Smooth muscle cell (in vitro differentiated cells): Measurements from ENCODE around the gene RELN. TPM values are rescaled to one million over a fixed set of nuclear protein-coding genes. Genes with fewer than 3 reads are reported as not detected.

Source experiments
- DNase-seq: peaks from one replicate; lab custom pipeline; 2025; ENCODE audit not compliant: unreplicated experiment; lab: John Stamatoyannopoulos, UW
- H2AFZ ChIP-seq: fragments of 200-600 bp; sonication (generic); 2 replicates; pipeline ENCODE4 v1.6.0; 2016; ENCODE audit warnings: antibody characterized with exemption, low read depth, mild to moderate bottlenecking
- H3F3A ChIP-seq: fragments of 200-600 bp; sonication (generic); 2 replicates; pipeline ENCODE4 v1.6.0; 2017; ENCODE audit warnings: antibody characterized with exemption, low read depth
- H3K27ac ChIP-seq: fragments of 200-600 bp; sonication (generic); 2 replicates; pipeline ENCODE4 v1.5.1; 2016; ENCODE audit warnings: low read depth, mild to moderate bottlenecking
- H3K27me3 ChIP-seq: fragments of 200-600 bp; sonication (generic); 2 replicates; pipeline ENCODE4 v1.6.1; 2016; ENCODE audit warnings: low read depth, mild to moderate bottlenecking
- H3K36me3 ChIP-seq: fragments of 200-600 bp; sonication (generic); 2 replicates; pipeline ENCODE4 v1.5.1; 2016; ENCODE audit warnings: low read depth
- H3K4me1 ChIP-seq: fragments of 200-600 bp; sonication (generic); 2 replicates; pipeline ENCODE4 v1.5.1; 2016; ENCODE audit warnings: low read depth
- H3K4me2 ChIP-seq: fragments of 200-600 bp; sonication (generic); 2 replicates; pipeline ENCODE4 v1.6.0; 2016; ENCODE audit warnings: mild to moderate bottlenecking
- H3K4me3 ChIP-seq: fragments of 200-600 bp; sonication (generic); 2 replicates; pipeline ENCODE4 v1.5.1; 2016; ENCODE audit warnings: mild to moderate bottlenecking
- H3K79me2 ChIP-seq: fragments of 200-600 bp; sonication (generic); 2 replicates; pipeline ENCODE4 v1.6.0; 2016; ENCODE audit warnings: low read depth, mild to moderate bottlenecking
- H3K9ac ChIP-seq: fragments of 200-600 bp; sonication (generic); 2 replicates; pipeline ENCODE4 v1.6.0; 2016; ENCODE audit warnings: low read depth
- H3K9me3 ChIP-seq: fragments of 200-600 bp; sonication (generic); replicated peaks from 2 replicates; pipeline ENCODE4 v1.5.1; 2016; ENCODE audit warnings: low read depth
- H4K20me1 ChIP-seq: fragments of 200-600 bp; sonication (generic); 2 replicates; pipeline ENCODE4 v1.6.0; 2016; ENCODE audit warnings: low read depth
- CTCF ChIP-seq: fragments of 200-600 bp; sonication (generic); IDR thresholded peaks from 2 replicates; pipeline ENCODE4 v1.5.1; 2017; ENCODE audit warnings: borderline replicate concordance, mild to moderate bottlenecking, antibody characterized with exemption; ENCODE audit not compliant: insufficient read depth, poor library complexity, severe bottlenecking
- WGBS: methylation state at CpG from one replicate; pipeline ENCODE4 v1.1.7; 2016; ENCODE audit warnings: low lambda C conversion rate; 5-methylcytosine and 5-hydroxymethylcytosine counted together
- polyA plus RNA-seq: library from polyadenylated mRNA; unstranded; fragments of >200 nt; fragmentation: Nextera tagmentation; extraction: Ambion mirVana; gene quantifications from 2 replicates; pipeline ENCODE4 v1.2.1, GENCODE V29; 2016
- total RNA-seq: library from RNA; depleted of rRNA; stranded (reverse); fragments of >200 nt; gene quantifications from 2 replicates; pipeline ENCODE4 v1.2.3, GENCODE V29; 2014

RELN gene
- total and polyA plus RNA-seq, 2 experiments from 2014 or later: 0.90 TPM; not detected in 1

GRCh38 chr7:103985565-103986126, 3.8 kb downstream of the RELN start:
- TF ChIP-seq CTCF: no peak
- WGBS: 84% methylated on average over 6 of the region's 6 CpGs
- no peaks in the 10 kb centered on the region for H4K20me1 ChIP-seq

GRCh38 chr7:103984050-103984449, 5.4 kb downstream of the RELN start:
- Histone ChIP-seq H4K20me1 (no peaks in the 10 kb centered on the region), H3K9me3 (no peaks in the 10 kb centered on the region), H3K4me1 (no peaks in the 10 kb centered on the region), H3K79me2 (no peaks in the 10 kb centered on the region), H3K36me3 (no peaks in the 10 kb centered on the region), H3K9ac (no peak overlapping the region), H3K27ac (no peak overlapping the region), H3K4me2 (no peak overlapping the region), H3K27me3 (peaks cover 89% of the 10 kb centered on the region), H3K4me3 (no peak overlapping the region), H3F3A (no peaks in the 10 kb centered on the region), H2AFZ (no peak overlapping the region)
- no peak for TF ChIP-seq CTCF
- no peak for DNase-seq
- 90% methylated on average over 1 of the region's 1 CpG for WGBS

More at GRCh38 chr7:103985565-103986126, 3.8 kb downstream of the RELN start:
- Histone ChIP-seq H3K79me2 (no peaks in the 10 kb centered on the region), H2AFZ (no peak overlapping the region), H3K36me3 (no peaks in the 10 kb centered on the region), H3K27me3 (peaks cover 95% of the 10 kb centered on the region), H3K9ac (no peak overlapping the region), H3K4me3 (no peak overlapping the region), H3K4me1 (no peaks in the 10 kb centered on the region), H3F3A (no peaks in the 10 kb centered on the region), H3K9me3 (no peaks in the 10 kb centered on the region), H3K27ac (no peak overlapping the region), H3K4me2 (no peak overlapping the region)
- DNase-seq: no peak

GRCh38 chr7:103983201-103983977, 6.1 kb downstream of the RELN start:
- H3K4me3 ChIP-seq: no peak overlapping the region
- H3K4me2 ChIP-seq: no peak overlapping the region
- 66% methylated on average over 6 of the region's 6 CpGs for WGBS
- no peaks in the 10 kb centered on the region for H4K20me1 ChIP-seq
- H3K27ac ChIP-seq: no peak overlapping the region
- no peak overlapping the region for H3K9ac ChIP-seq
- no peaks in the 10 kb centered on the region for H3K36me3 ChIP-seq
- H2AFZ ChIP-seq: no peak overlapping the region
- no peak for DNase-seq
- no peaks in the 10 kb centered on the region for H3F3A ChIP-seq
- H3K79me2 ChIP-seq: no peaks in the 10 kb centered on the region
- H3K9me3 ChIP-seq: no peaks in the 10 kb centered on the region
- no peaks in the 10 kb centered on the region for H3K4me1 ChIP-seq
- H3K27me3 ChIP-seq: peaks cover 89% of the 10 kb centered on the region
- TF ChIP-seq CTCF: no peak
